DOHH2 (cell line): Measurements from ENCODE around the gene VAV2.
"Not testable (repeated sequence)": the region's sequence is repeated elsewhere in the genome, so short reads cannot be mapped to it uniquely, and the experiment has no call there.

Experiments used
- H3F3A ChIP-seq: fragments of 200-600 bp; sonication (generic), shearing (Covaris generic); 2 replicates; pipeline ENCODE4 v1.6.0; 2016; ENCODE audit warnings: antibody characterized with exemption, mild to moderate bottlenecking; ENCODE audit not compliant: control insufficient read depth, insufficient read depth
- H3K27ac ChIP-seq: fragments of 200-600 bp; sonication (generic); 2 replicates; pipeline ENCODE4 v1.5.1; 2014; ENCODE audit warnings: low read depth, mild to moderate bottlenecking, low read length, moderate library complexity
- H3K27me3 ChIP-seq: fragments of 200-600 bp; sonication (generic); 2 replicates; pipeline ENCODE4 v1.6.1; 2014; ENCODE audit warnings: mild to moderate bottlenecking, low read length, mixed read lengths; ENCODE audit not compliant: control insufficient read depth
- H3K36me3 ChIP-seq: fragments of 200-600 bp; sonication (generic); 2 replicates; pipeline ENCODE4 v1.6.1; 2014; ENCODE audit warnings: mild to moderate bottlenecking, low read length, moderate library complexity, mixed read lengths; ENCODE audit not compliant: control insufficient read depth
- H3K4me1 ChIP-seq: fragments of 200-600 bp; sonication (generic); 2 replicates; pipeline ENCODE4 v1.6.1; 2014; ENCODE audit warnings: mild to moderate bottlenecking, low read length, mixed read lengths; ENCODE audit not compliant: control insufficient read depth
- H3K4me2 ChIP-seq: fragments of 200-600 bp; sonication (generic); 2 replicates; pipeline ENCODE4 v1.6.0; 2014; ENCODE audit warnings: mild to moderate bottlenecking, low read length, moderate library complexity
- H3K4me3 ChIP-seq: fragments of 200-600 bp; sonication (generic); 2 replicates; pipeline ENCODE4 v1.5.1; 2014; ENCODE audit warnings: mild to moderate bottlenecking, low read length, mixed read lengths
- H3K79me2 ChIP-seq: fragments of 200-600 bp; sonication (generic); 2 replicates; pipeline ENCODE4 v1.6.1; 2014; ENCODE audit warnings: mild to moderate bottlenecking, low read length, mixed read lengths; ENCODE audit not compliant: control insufficient read depth
- H3K9me2 ChIP-seq: fragments of 200-600 bp; sonication (generic); replicated peaks from 2 replicates; pipeline ENCODE4 v1.6.1; 2014; ENCODE audit warnings: mild to moderate bottlenecking, low read length, mixed read lengths; ENCODE audit not compliant: control insufficient read depth
- H3K9me3 ChIP-seq: fragments of 200-600 bp; sonication (generic); 2 replicates; pipeline ENCODE4 v1.6.1; 2014; ENCODE audit warnings: antibody characterized with exemption, low read length, mixed read lengths; ENCODE audit not compliant: control insufficient read depth, insufficient read depth
- H4K20me1 ChIP-seq: fragments of 200-600 bp; sonication (generic); 2 replicates; pipeline ENCODE4 v1.6.0; 2014; ENCODE audit warnings: low read depth, mild to moderate bottlenecking, antibody characterized with exemption, low read length, moderate library complexity; ENCODE audit not compliant: control insufficient read depth, insufficient read depth
- EZH2phosphoT487 ChIP-seq: fragments of 200-600 bp; sonication (generic); IDR thresholded peaks from 2 replicates; pipeline ENCODE4 v1.6.1; 2017; ENCODE audit warnings: borderline replicate concordance, mild to moderate bottlenecking, antibody characterized with exemption, low read length, moderate library complexity, mixed read lengths
- TF ChIP-seq, protein P1 (sequence below): fragments of 200-600 bp; sonication (generic); IDR thresholded peaks from one replicate; pipeline ENCODE4 v1.5.1; 2014; ENCODE audit warnings: antibody characterized with exemption, mild to moderate bottlenecking, low read depth, low read length; ENCODE audit not compliant: poor library complexity, severe bottlenecking

Gene VAV2

DNA sequence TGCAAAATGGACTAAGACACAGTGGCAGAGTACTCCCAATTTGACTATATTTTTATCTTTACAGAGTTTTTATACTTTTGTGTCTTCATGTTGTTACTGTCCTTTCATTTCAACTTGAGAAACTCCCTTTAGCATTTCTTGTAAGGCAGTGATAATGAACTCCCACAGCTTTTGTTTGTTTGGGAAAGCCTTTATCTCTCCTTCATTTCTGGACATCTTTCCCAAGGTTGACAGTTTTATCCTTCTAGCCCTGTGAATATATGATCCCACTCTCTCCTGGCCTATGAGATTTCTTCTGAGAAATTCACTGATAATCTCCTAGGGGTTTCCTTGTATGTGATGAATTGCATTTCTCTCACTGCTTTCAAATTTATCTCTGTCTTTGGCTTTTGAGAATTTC, 244.8 kb downstream of the VAV2 start:
- Histone ChIP-seq H3K79me2 (no peaks in the 10 kb centered on the region), H3K4me1 (no peaks in the 10 kb centered on the region), H3K27me3 (peaks cover 17% of the 10 kb centered on the region), H3K36me3 (no peaks in the 10 kb centered on the region), H3K27ac (no peak overlapping the region), H3K4me2 (no peak overlapping the region), H3K9me2 (no peaks in the 10 kb centered on the region), H3F3A (peaks cover 3% of the 10 kb centered on the region; the same call in 1 of the 2 replicates), H3K4me3 (no peak overlapping the region), H4K20me1 (no peaks in the 10 kb centered on the region), H3K9me3 (no peaks in the 10 kb centered on the region)
- TF ChIP-seq EZH2phosphoT487, result no peak
- TF ChIP-seq, protein P1, sequence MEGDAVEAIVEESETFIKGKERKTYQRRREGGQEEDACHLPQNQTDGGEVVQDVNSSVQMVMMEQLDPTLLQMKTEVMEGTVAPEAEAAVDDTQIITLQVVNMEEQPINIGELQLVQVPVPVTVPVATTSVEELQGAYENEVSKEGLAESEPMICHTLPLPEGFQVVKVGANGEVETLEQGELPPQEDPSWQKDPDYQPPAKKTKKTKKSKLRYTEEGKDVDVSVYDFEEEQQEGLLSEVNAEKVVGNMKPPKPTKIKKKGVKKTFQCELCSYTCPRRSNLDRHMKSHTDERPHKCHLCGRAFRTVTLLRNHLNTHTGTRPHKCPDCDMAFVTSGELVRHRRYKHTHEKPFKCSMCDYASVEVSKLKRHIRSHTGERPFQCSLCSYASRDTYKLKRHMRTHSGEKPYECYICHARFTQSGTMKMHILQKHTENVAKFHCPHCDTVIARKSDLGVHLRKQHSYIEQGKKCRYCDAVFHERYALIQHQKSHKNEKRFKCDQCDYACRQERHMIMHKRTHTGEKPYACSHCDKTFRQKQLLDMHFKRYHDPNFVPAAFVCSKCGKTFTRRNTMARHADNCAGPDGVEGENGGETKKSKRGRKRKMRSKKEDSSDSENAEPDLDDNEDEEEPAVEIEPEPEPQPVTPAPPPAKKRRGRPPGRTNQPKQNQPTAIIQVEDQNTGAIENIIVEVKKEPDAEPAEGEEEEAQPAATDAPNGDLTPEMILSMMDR, result no peak

DNA sequence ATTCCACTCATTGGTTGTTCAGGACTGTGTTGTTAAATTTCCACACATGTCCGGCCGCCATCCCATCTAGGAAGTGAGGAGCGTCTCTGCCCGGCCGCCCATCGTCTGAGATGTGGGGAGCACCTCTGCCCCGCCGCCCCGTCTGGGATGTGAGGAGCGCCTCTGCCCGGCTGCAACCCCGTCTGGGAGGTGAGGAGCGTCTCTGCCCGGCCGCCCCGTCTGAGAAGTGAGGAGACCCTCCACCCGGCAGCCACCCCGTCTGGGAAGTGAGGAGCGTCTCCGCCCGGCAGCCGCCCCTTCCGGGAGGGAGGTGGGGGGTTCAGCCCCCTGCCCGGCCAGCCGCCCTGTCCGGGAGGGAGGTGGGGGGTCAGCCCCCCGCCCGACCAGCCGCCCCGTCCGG, 247.6 kb downstream of the VAV2 start:
- H3K36me3 ChIP-seq, H3F3A ChIP-seq, H3K4me1 ChIP-seq, H3K4me2 ChIP-seq, H3K27ac ChIP-seq, H3K9me2 ChIP-seq, H3K9me3 ChIP-seq, H3K4me3 ChIP-seq, H4K20me1 ChIP-seq, H3K79me2 ChIP-seq: not testable (repeated sequence)
- peaks cover 18% of the 10 kb centered on the region for H3K27me3 ChIP-seq

DNA sequence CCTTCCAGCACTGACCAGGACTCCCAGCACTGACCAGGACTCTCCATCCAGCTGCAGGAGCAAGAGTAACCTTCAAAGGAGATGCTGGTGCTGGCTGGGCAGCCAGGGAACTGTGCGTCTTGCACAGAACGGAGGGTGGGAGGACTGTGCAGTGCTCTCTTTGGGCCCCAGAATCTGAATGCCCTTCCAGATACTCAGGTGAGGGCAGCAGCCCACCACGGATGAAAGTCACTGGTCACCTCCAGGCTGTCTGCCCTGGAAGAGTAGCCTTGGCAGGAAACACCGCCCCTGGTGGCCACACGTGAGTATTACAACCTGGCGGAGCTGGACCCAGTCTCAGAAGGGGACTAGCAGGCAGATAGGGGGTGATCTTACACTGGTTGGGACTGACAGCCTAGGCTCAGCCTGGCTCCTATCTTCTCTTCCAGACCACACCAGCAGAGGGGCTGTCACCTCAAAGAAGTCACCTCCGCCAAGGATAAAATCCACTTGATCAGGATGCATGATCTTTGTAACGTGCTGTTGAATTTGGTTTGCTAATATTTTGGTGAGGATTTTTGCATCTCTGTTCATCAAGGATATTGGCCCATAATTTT, 249.2 kb downstream of the VAV2 start:
- Histone ChIP-seq H3K27me3 (peaks cover 20% of the 10 kb centered on the region; the same call in 1 of the 2 replicates), H3K27ac (no peak overlapping the region), H3K9me2 (no peaks in the 10 kb centered on the region), H3K4me1 (peaks cover 7% of the 10 kb centered on the region), H3F3A (peaks cover 3% of the 10 kb centered on the region; the same call in 1 of the 2 replicates), H3K9me3 (no peaks in the 10 kb centered on the region), H3K4me2 (no peak overlapping the region), H3K4me3 (no peak overlapping the region), H3K36me3 (no peaks in the 10 kb centered on the region), H4K20me1 (0 out of 2 replicates have a peak, but pooled peaks cover under 1% of the 10 kb centered on the region), H3K79me2 (no peaks in the 10 kb centered on the region)
- TF ChIP-seq EZH2phosphoT487, result no peak
- TF ChIP-seq, protein P1, result peak; percentile 99

DNA sequence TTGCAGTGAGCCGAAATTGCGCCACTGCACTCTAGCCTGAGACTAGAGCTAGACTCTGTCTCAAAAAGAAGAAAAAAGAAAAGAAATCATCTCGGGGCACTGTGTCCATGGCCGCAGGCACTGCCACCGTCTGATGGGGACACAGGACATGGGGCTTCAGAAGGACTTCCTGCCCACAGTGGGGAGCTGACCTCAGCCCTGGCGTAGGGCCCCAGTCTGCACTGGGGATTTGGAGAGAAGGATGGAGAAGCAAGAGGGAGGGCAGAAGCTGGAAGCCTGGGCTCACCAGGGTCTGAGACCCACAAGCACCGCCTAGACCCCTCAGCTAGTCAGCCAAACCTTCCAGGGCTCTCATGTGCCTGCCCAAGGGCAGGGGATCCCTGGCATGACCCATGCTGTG, 249.9 kb downstream of the VAV2 start:
- Histone ChIP-seq H3K27me3 (peaks cover 26% of the 10 kb centered on the region), H3K4me2 (no peak overlapping the region), H3K36me3 (no peaks in the 10 kb centered on the region)

More for the DNA sequence above, 249.9 kb downstream of the VAV2 start:
- no peak for TF ChIP-seq EZH2phosphoT487
- TF ChIP-seq, protein P1, result no peak
- H3K4me1 ChIP-seq, result peaks cover 11% of the 10 kb centered on the region
- peaks cover 3% of the 10 kb centered on the region; the same call in 1 of the 2 replicates for H3F3A ChIP-seq
- H3K4me3 ChIP-seq, result no peak overlapping the region
- H3K9me2 ChIP-seq, result no peaks in the 10 kb centered on the region
- H4K20me1 ChIP-seq, result 0 out of 2 replicates have a peak, but pooled peaks cover 3% of the 10 kb centered on the region
- no peak overlapping the region for H3K27ac ChIP-seq
- no peaks in the 10 kb centered on the region for H3K79me2 ChIP-seq
- no peaks in the 10 kb centered on the region for H3K9me3 ChIP-seq
